ENCODE measurements around the gene CDKN2C. TPM values are rescaled to one million over a fixed set of nuclear protein-coding genes. Genes with fewer than 3 reads are reported as not detected.

The CDKN2C gene
- total and polyA plus RNA-seq, 2 donors (not counting 3 experiments of a cell fraction or from before 2014, with no cell fraction given), result 12.8 to 19.8 TPM

DNA sequence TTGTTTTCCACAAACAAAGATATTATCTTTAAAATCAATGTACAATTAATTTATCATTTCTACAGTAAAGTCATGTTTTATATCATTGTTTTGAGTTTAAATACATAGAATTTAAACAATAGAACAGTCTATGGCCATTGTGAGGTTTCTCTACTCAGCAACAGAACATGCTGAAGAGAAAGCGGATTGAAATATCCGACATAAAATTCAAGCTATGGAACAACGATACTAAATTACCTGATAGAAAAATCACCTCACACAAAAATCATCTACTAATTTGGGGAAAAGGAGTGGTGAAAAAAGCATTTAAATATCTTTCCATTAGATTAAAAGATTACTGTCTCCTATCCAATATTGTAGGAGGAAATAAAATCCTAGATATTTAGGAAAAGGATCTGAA is 12.6 kb downstream of the CDKN2C start:
- intact Hi-C loops (cut with micrococcal nuclease) (no loop called here), dilution Hi-C loops (cut with MboI; ENCODE audit: extremely low pct_ligation_motif_present, low sequenced_read_pairs) (no loop called here)
- no peaks in the 10 kb centered on the region for H3K79me2 ChIP-seq (ENCODE audit: control insufficient read depth, insufficient read depth, low read length)
- no peak overlapping the region for H3K4me2 ChIP-seq (ENCODE audit: insufficient read depth, low read length)
- POLR2A ChIA-PET, result no interaction called here
- H3K9ac ChIP-seq (replicated peaks; ENCODE audit: extremely low read depth, insufficient read depth, low read length), result no peak overlapping the region
- TF ChIP-seq POLR2AphosphoS5 (IDR thresholded peaks at IDR 0.05; ENCODE audit: insufficient read depth, low read depth, low read length), result no peak
- no peak for TF ChIP-seq POLR2A (IDR thresholded peaks at IDR 0.05; ENCODE audit: low read depth, low read length)
- no peak for TF ChIP-seq MYC (IDR thresholded peaks at IDR 0.05; ENCODE audit: low read depth, low read length)
- TF ChIP-seq, protein P1, sequence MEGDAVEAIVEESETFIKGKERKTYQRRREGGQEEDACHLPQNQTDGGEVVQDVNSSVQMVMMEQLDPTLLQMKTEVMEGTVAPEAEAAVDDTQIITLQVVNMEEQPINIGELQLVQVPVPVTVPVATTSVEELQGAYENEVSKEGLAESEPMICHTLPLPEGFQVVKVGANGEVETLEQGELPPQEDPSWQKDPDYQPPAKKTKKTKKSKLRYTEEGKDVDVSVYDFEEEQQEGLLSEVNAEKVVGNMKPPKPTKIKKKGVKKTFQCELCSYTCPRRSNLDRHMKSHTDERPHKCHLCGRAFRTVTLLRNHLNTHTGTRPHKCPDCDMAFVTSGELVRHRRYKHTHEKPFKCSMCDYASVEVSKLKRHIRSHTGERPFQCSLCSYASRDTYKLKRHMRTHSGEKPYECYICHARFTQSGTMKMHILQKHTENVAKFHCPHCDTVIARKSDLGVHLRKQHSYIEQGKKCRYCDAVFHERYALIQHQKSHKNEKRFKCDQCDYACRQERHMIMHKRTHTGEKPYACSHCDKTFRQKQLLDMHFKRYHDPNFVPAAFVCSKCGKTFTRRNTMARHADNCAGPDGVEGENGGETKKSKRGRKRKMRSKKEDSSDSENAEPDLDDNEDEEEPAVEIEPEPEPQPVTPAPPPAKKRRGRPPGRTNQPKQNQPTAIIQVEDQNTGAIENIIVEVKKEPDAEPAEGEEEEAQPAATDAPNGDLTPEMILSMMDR (IDR thresholded peaks at IDR 0.05; ENCODE audit: extremely low read depth in 1 of 2, insufficient read depth in 1 of 2, low read depth in 1 of 2, low read length in 2 of 2), result no peak
- no peak for TF ChIP-seq EZH2 (IDR thresholded peaks at IDR 0.05; ENCODE audit: borderline replicate concordance, low read depth, low read length, severe bottlenecking)
- TF ChIP-seq, protein P2, sequence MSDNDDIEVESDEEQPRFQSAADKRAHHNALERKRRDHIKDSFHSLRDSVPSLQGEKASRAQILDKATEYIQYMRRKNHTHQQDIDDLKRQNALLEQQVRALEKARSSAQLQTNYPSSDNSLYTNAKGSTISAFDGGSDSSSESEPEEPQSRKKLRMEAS (IDR thresholded peaks at IDR 0.05; ENCODE audit: insufficient read depth, insufficient read length), result no peak
- DNase-seq (ENCODE audit: low read depth, low spot score) (no peak), FAIRE-seq (no peak)
- no peaks in the 10 kb centered on the region for H3K27me3 ChIP-seq (ENCODE audit: control insufficient read depth in 2 of 2, insufficient read depth in 2 of 2, low read length in 2 of 2)
- peaks cover 8% of the 10 kb centered on the region for H3K4me1 ChIP-seq (ENCODE audit: control insufficient read depth, extremely low read depth, insufficient read depth, low read length)
- no peak overlapping the region for H3K27ac ChIP-seq (ENCODE audit: insufficient read depth, low read depth, low read length)
- no peak overlapping the region for H3K4me3 ChIP-seq (replicated peaks in 1 of 3; ENCODE audit: insufficient read depth in 1 of 3, low read depth in 1 of 3, low read length in 3 of 3)
- no peaks in the 10 kb centered on the region for H3K9me1 ChIP-seq (replicated peaks; ENCODE audit: control insufficient read depth, extremely low read depth, insufficient read depth, low read length)
- no TSS peak for BruUV-seq (replicated peaks)
- H3K36me3 ChIP-seq (ENCODE audit: control insufficient read depth in 2 of 2, extremely low read depth in 1 of 2, insufficient read depth in 2 of 2, low read length in 2 of 2), result no peaks in the 10 kb centered on the region
- no peak overlapping the region for H2AFZ ChIP-seq (ENCODE audit: low read depth, low read length)
- no peaks in the 10 kb centered on the region for H4K20me1 ChIP-seq (replicated peaks; ENCODE audit: control insufficient read depth, extremely low read depth, insufficient read depth, low read length)
- no peaks in the 10 kb centered on the region for H3K9me3 ChIP-seq (replicated peaks; ENCODE audit: control insufficient read depth, insufficient read depth, low read length)
- CTCF ChIA-PET, result interaction anchor here (1.2 kb wide), 1 partner anchor 10 kb away, joined by 4 read pairs; no protein-coding TSS in a partner anchor
